OCI-LY1 (cell line): ENCODE results near the gene GPALPP1.

ENCODE experiments used
- H2AFZ ChIP-seq: fragments of 200-600 bp; sonication (generic), shearing (Covaris generic); 2 replicates; pipeline ENCODE4 v1.6.0; 2014; ENCODE audit warnings: antibody characterized with exemption, mild to moderate bottlenecking, low read length
- H3F3A ChIP-seq: fragments of 200-600 bp; sonication (generic), shearing (Covaris generic); 2 replicates; pipeline ENCODE4 v1.6.0; 2014; ENCODE audit warnings: mild to moderate bottlenecking, antibody characterized with exemption, low read length, moderate library complexity; ENCODE audit not compliant: insufficient read depth
- H3K27ac ChIP-seq: fragments of 200-600 bp; sonication (generic); 2 replicates; pipeline ENCODE4 v1.5.1; 2014; ENCODE audit warnings: low read length, mixed run types, mild to moderate bottlenecking, low read depth; ENCODE audit not compliant: poor library complexity, severe bottlenecking
- H3K27me3 ChIP-seq: fragments of 200-600 bp; sonication (generic); 2 replicates; pipeline ENCODE4 v1.6.0; 2014; ENCODE audit warnings: antibody characterized with exemption, mild to moderate bottlenecking, low read length, moderate library complexity; ENCODE audit not compliant: insufficient read depth
- H3K36me3 ChIP-seq: fragments of 200-600 bp; sonication (generic); 2 replicates; pipeline ENCODE4 v1.6.1; 2014; ENCODE audit warnings: mild to moderate bottlenecking, antibody characterized with exemption, low read length, moderate library complexity, mixed read lengths; ENCODE audit not compliant: insufficient read depth
- H3K4me1 ChIP-seq: fragments of 200-600 bp; sonication (generic); 2 replicates; pipeline ENCODE4 v1.5.1; 2014; ENCODE audit warnings: mild to moderate bottlenecking, low read length, moderate library complexity; ENCODE audit not compliant: insufficient read depth, severe bottlenecking
- H3K4me2 ChIP-seq: fragments of 200-600 bp; sonication (generic), shearing (Covaris generic); 2 replicates; pipeline ENCODE4 v1.6.1; 2014; ENCODE audit warnings: low read length
- H3K4me3 ChIP-seq: fragments of 200-600 bp; sonication (generic); 2 replicates; pipeline ENCODE4 v1.5.1; 2014; ENCODE audit warnings: low read length, low read depth, mild to moderate bottlenecking, mixed read lengths; ENCODE audit not compliant: poor library complexity, severe bottlenecking
- H3K79me2 ChIP-seq: fragments of 200-600 bp; shearing (Covaris generic); 2 replicates; pipeline ENCODE4 v1.6.1; 2016; ENCODE audit warnings: mixed run types, low read length, mixed read lengths; ENCODE audit not compliant: insufficient read depth
- H3K9ac ChIP-seq: fragments of 200-600 bp; sonication (generic), shearing (Covaris generic); 2 replicates; pipeline ENCODE4 v1.6.1; 2014; ENCODE audit warnings: mild to moderate bottlenecking, low read length, mixed read lengths
- H3K9me2 ChIP-seq: fragments of 200-600 bp; sonication (generic), shearing (Covaris generic); 2 replicates; pipeline ENCODE4 v1.6.1; 2014; ENCODE audit warnings: low read depth, mild to moderate bottlenecking, low read length, mixed read lengths
- H3K9me3 ChIP-seq: fragments of 200-600 bp; shearing (Covaris generic); 2 replicates; pipeline ENCODE4 v1.6.1; 2014; ENCODE audit warnings: low read length, mixed read lengths
- H4K20me1 ChIP-seq: fragments of 200-600 bp; sonication (generic), shearing (Covaris generic); 2 replicates; pipeline ENCODE4 v1.6.0; 2016; ENCODE audit warnings: mild to moderate bottlenecking, low read length; ENCODE audit not compliant: insufficient read depth
- EZH2 ChIP-seq: fragments of 200-600 bp; sonication (generic), shearing (Covaris generic); IDR thresholded peaks from 2 replicates; pipeline ENCODE4 v1.8.0; 2017; ENCODE audit warnings: borderline replicate concordance, mixed run types, mild to moderate bottlenecking, antibody characterized with exemption, low read length, moderate library complexity, mixed read lengths
- TF ChIP-seq, protein P1 (sequence below): fragments of 200-600 bp; sonication (generic), shearing (Covaris generic); IDR thresholded peaks from 2 replicates; pipeline ENCODE4 v1.5.1; 2017; ENCODE audit warnings: mild to moderate bottlenecking, antibody characterized with exemption, low read length, moderate library complexity, mixed read lengths

Gene GPALPP1

DNA sequence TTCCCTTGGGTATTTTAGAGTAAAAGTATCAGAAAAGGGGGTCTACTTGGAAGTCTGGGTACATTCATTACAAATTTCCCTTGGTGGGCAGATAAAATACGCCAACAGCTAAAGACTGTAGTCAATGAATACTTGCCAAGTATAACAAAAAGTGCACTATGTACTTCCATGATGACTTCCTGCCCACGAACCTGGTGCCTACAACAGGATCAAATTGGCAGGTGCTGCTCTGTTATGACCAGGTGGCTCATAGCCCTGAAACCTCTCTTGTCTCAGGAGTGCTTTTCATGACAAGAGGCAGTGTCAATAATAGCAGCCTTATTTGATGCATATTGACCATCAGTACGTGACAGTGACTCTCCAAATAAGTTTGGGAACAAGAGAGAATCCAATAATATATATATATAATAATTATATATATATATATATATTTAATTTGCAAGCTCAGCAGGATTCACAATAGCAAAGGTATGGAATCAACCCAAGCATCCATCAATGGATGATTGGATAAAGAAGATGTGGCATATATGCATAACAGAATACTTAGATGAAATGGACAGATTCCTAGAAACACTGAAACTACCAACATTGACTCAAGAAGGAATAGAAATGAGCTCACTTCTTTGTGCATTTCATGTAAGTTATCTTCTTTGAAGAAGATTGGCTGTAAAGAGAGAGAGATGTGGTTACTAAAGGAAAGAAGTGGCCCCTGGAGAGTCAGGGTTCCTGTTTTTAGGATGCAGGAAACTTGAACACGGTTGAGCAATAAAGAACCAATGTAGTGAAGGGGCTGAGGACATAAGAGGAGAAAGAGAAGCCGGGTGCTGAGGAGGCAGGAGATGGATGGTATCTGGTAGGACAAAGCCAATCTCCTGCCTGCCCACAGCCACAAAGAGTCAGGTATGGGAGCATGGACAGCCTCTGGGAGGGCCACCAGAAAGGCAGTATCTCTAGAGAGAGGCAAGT lies 79.0 kb downstream of the GPALPP1 start:
- H3F3A ChIP-seq, result no peaks in the 10 kb centered on the region
- no peaks in the 10 kb centered on the region for H3K9me2 ChIP-seq
- H3K4me2 ChIP-seq, result no peak overlapping the region
- H4K20me1 ChIP-seq, result no peaks in the 10 kb centered on the region
- no peak overlapping the region for H2AFZ ChIP-seq
- no peak overlapping the region for H3K9ac ChIP-seq
- H3K27ac ChIP-seq, result no peak overlapping the region
- H3K79me2 ChIP-seq, result no peaks in the 10 kb centered on the region
- TF ChIP-seq, protein P1, sequence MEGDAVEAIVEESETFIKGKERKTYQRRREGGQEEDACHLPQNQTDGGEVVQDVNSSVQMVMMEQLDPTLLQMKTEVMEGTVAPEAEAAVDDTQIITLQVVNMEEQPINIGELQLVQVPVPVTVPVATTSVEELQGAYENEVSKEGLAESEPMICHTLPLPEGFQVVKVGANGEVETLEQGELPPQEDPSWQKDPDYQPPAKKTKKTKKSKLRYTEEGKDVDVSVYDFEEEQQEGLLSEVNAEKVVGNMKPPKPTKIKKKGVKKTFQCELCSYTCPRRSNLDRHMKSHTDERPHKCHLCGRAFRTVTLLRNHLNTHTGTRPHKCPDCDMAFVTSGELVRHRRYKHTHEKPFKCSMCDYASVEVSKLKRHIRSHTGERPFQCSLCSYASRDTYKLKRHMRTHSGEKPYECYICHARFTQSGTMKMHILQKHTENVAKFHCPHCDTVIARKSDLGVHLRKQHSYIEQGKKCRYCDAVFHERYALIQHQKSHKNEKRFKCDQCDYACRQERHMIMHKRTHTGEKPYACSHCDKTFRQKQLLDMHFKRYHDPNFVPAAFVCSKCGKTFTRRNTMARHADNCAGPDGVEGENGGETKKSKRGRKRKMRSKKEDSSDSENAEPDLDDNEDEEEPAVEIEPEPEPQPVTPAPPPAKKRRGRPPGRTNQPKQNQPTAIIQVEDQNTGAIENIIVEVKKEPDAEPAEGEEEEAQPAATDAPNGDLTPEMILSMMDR, result no peak
- TF ChIP-seq EZH2, result no peak
- H3K9me3 ChIP-seq, result no peaks in the 10 kb centered on the region
- H3K27me3 ChIP-seq, result no peaks in the 10 kb centered on the region
- H3K4me1 ChIP-seq, result no peaks in the 10 kb centered on the region
- no peaks in the 10 kb centered on the region; the same call in 1 of the 2 replicates for H3K36me3 ChIP-seq
- H3K4me3 ChIP-seq, result no peak overlapping the region

DNA sequence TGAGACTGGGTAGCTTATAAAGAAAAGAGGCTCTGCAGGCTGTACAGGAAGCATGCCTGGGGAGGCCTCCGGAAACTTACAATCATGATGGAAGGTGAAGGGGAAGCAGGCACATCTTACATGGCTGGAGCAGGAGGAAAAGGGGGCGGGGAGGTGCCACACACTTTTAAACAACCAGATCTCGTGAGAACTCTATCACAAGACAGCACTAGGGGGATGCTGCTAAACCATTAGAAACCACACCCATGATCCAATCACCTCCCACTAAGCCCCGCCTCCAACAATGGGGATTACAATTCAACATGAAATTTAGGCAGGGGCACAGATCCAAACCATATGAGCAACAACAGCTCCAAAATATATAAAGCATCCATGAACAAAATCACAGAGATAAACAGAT lies 84.5 kb downstream of the GPALPP1 start:
- Histone ChIP-seq H3K79me2 (no peaks in the 10 kb centered on the region), H3K9me3 (no peaks in the 10 kb centered on the region), H3K4me3 (no peak overlapping the region), H3K4me2 (no peak overlapping the region), H3K27ac (no peak overlapping the region), H2AFZ (no peak overlapping the region), H4K20me1 (no peaks in the 10 kb centered on the region), H3K4me1 (no peaks in the 10 kb centered on the region), H3K27me3 (no peaks in the 10 kb centered on the region), H3K36me3 (no peaks in the 10 kb centered on the region), H3K9me2 (no peaks in the 10 kb centered on the region), H3F3A (no peaks in the 10 kb centered on the region), H3K9ac (no peak overlapping the region)
- TF ChIP-seq, protein P1, result no peak

DNA sequence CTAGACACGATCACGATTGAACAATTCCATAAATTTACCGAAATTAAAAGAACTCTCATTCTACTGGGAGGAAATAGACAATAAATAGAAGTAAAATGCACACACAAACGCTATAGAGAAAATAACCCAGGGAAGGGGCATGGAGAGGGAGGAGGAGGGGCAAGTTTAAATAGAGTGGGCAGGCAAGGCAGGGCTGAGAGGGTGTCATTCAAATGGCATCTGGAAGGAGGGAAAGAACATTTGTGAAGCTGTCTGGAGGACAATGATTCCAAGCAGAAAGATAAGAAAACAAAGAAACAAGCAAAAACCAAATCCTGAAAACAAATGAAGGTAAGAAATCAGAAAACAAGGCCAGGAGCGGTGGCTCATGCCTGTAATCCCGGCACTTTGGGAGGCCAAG lies 85.4 kb downstream of the GPALPP1 start:
- H4K20me1 ChIP-seq, result no peaks in the 10 kb centered on the region
- no peaks in the 10 kb centered on the region for H3K79me2 ChIP-seq
- no peak overlapping the region for H3K4me3 ChIP-seq
- H3K27me3 ChIP-seq, result no peaks in the 10 kb centered on the region
- H3K4me1 ChIP-seq, result no peaks in the 10 kb centered on the region
- H3K9me3 ChIP-seq, result no peaks in the 10 kb centered on the region
- H3K9ac ChIP-seq, result no peak overlapping the region
- TF ChIP-seq, protein P1, result no peak
- no peak for TF ChIP-seq EZH2
- no peaks in the 10 kb centered on the region for H3K36me3 ChIP-seq
- no peak overlapping the region for H3K4me2 ChIP-seq
- H3F3A ChIP-seq, result no peaks in the 10 kb centered on the region
- H3K9me2 ChIP-seq, result no peaks in the 10 kb centered on the region
- no peak overlapping the region for H2AFZ ChIP-seq
- H3K27ac ChIP-seq, result no peak overlapping the region
